RWPE2 (cell line): ENCODE results near the gene CAPN7.
A peak's percentile ranks its signal among the peaks of the same experiment; 100 is the strongest.

ENCODE experiments used
- ATAC-seq: fragments of 200-7000 bp; cut with Tn5 transposase; 3 replicates; pipeline ENCODE4 v1.9.1; 2021; ENCODE audit warnings: low read depth
- DNase-seq: peaks from one replicate; pipeline ENCODE4 v3.0.0-alpha.2; 2020; ENCODE audit warnings: low spot score
- H3K27ac ChIP-seq: fragments of 450-650 bp; 2 replicates; pipeline ENCODE4 v1.5.1; 2017; ENCODE audit warnings: mild to moderate bottlenecking; ENCODE audit not compliant: poor library complexity, severe bottlenecking
- H3K27me3 ChIP-seq: fragments of 250-450 bp; sonication (Bioruptor Pico); 2 replicates; pipeline ENCODE4 v1.5.1; 2021; ENCODE audit warnings: mild to moderate bottlenecking, moderate library complexity; ENCODE audit not compliant: insufficient read depth, poor library complexity, severe bottlenecking
- H3K36me3 ChIP-seq: fragments of 250-450 bp; sonication (Bioruptor Pico); 2 replicates; pipeline ENCODE4 v1.5.1; 2020; ENCODE audit warnings: low read depth, mild to moderate bottlenecking, moderate library complexity
- H3K4me1 ChIP-seq: fragments of 250-450 bp; sonication (Bioruptor Pico); 2 replicates; pipeline ENCODE4 v1.5.1; 2021; ENCODE audit warnings: mild to moderate bottlenecking, moderate library complexity; ENCODE audit not compliant: insufficient read depth, poor library complexity, severe bottlenecking
- H3K4me3 ChIP-seq: fragments of 250-450 bp; sonication (Bioruptor Pico); 2 replicates; pipeline ENCODE4 v1.5.1; 2021; ENCODE audit warnings: mild to moderate bottlenecking, moderate library complexity; ENCODE audit not compliant: severe bottlenecking
- H3K9me3 ChIP-seq: fragments of 250-450 bp; sonication (Bioruptor Pico); 2 replicates; pipeline ENCODE4 v1.5.1; 2021; ENCODE audit warnings: mild to moderate bottlenecking, moderate library complexity; ENCODE audit not compliant: severe bottlenecking
- CTCF ChIP-seq: fragments of 450-650 bp; IDR thresholded peaks from one replicate; pipeline ENCODE4 v1.5.1; 2017; ENCODE audit warnings: mild to moderate bottlenecking, moderate library complexity; ENCODE audit not compliant: poor library complexity, severe bottlenecking

The CAPN7 gene

GRCh38 chr3:15279671-15280402, 73.8 kb downstream of the CAPN7 start:
- H3K4me1 ChIP-seq = peaks cover 2% of the 10 kb centered on the region
- DNase-seq (no peak), ATAC-seq (no peak)
- H3K36me3 ChIP-seq = no peaks in the 10 kb centered on the region
- H3K27me3 ChIP-seq = no peaks in the 10 kb centered on the region
- no peaks in the 10 kb centered on the region for H3K9me3 ChIP-seq
- H3K27ac ChIP-seq = no peak overlapping the region
- TF ChIP-seq CTCF = no peak
- H3K4me3 ChIP-seq = no peak overlapping the region

GRCh38 chr3:15280853-15281532, 74.9 kb downstream of the CAPN7 start:
- Histone ChIP-seq H3K9me3 (no peaks in the 10 kb centered on the region), H3K36me3 (no peaks in the 10 kb centered on the region), H3K27me3 (no peaks in the 10 kb centered on the region), H3K27ac (no peak overlapping the region), H3K4me1 (peaks cover 2% of the 10 kb centered on the region), H3K4me3 (no peak overlapping the region)
- no peak for TF ChIP-seq CTCF
- 0 out of 3 replicates have a peak, but pooled peaks have one; percentile 19 for ATAC-seq
- no peak for DNase-seq

- Histone ChIP-seq H3K36me3 (no peaks in the 10 kb centered on the region), H3K4me3 (no peak overlapping the region), H3K27ac (no peak overlapping the region), H3K4me1 (peaks cover 2% of the 10 kb centered on the region), H3K9me3 (no peaks in the 10 kb centered on the region), H3K27me3 (no peaks in the 10 kb centered on the region)
- ATAC-seq (no peak), DNase-seq (no peak)
- TF ChIP-seq CTCF = no peak
Measured at GRCh38 chr3:15281817-15282216, 75.8 kb downstream of the CAPN7 start.

GRCh38 chr3:15283702-15284101, 77.7 kb downstream of the CAPN7 start:
- no peak for ATAC-seq
- no peak overlapping the region for H3K27ac ChIP-seq

More at GRCh38 chr3:15283702-15284101, 77.7 kb downstream of the CAPN7 start:
- no peak for DNase-seq
- H3K36me3 ChIP-seq = no peaks in the 10 kb centered on the region
- TF ChIP-seq CTCF = no peak
- peaks cover 2% of the 10 kb centered on the region for H3K4me1 ChIP-seq
- no peaks in the 10 kb centered on the region for H3K27me3 ChIP-seq
- no peak overlapping the region for H3K4me3 ChIP-seq
- no peaks in the 10 kb centered on the region for H3K9me3 ChIP-seq
